Neural progenitor cell (in vitro differentiated cells): Measurements from ENCODE around the gene KNDC1.

Experiments
- EZH2phosphoT487 ChIP-seq: fragments of 200-600 bp; sonication (generic); IDR thresholded peaks from 2 replicates; pipeline ENCODE4 v1.6.1; 2017; ENCODE audit warnings: antibody characterized with exemption
- TF ChIP-seq, protein P1 (sequence below): fragments of 200-600 bp; sonication (generic); IDR thresholded peaks from 2 replicates; pipeline ENCODE4 v1.5.1; 2017; ENCODE audit warnings: antibody characterized with exemption, mild to moderate bottlenecking

DNA sequence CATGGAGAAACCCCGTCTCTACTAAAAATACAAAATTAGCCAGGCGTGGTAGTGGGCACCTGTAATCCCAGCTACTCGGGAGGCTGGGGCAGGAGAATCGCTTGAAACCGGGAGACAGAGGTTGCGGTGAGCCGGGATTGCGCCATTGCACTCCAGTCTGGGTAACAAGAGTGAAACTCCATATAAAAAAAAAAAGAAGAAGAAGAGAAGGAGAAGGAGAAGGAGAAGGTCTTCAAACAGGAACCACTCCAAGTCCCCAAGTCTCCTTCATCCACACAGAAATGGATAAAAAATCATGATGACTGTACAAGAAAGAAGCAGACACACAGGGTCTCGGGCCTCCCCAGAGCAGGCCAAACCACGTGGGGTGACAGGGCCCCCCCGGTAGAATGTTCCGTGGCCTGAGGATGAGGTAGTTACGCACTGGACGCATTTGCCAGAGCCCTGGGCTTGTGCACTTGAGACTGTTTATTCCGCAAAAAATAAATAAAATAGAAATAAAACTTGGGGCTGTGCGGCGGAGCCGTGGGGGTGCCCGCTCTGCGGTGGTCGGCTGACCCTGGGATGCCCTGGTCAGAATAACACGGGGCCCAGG lies 93.4 kb downstream of the KNDC1 start:
- TF ChIP-seq, protein P1, sequence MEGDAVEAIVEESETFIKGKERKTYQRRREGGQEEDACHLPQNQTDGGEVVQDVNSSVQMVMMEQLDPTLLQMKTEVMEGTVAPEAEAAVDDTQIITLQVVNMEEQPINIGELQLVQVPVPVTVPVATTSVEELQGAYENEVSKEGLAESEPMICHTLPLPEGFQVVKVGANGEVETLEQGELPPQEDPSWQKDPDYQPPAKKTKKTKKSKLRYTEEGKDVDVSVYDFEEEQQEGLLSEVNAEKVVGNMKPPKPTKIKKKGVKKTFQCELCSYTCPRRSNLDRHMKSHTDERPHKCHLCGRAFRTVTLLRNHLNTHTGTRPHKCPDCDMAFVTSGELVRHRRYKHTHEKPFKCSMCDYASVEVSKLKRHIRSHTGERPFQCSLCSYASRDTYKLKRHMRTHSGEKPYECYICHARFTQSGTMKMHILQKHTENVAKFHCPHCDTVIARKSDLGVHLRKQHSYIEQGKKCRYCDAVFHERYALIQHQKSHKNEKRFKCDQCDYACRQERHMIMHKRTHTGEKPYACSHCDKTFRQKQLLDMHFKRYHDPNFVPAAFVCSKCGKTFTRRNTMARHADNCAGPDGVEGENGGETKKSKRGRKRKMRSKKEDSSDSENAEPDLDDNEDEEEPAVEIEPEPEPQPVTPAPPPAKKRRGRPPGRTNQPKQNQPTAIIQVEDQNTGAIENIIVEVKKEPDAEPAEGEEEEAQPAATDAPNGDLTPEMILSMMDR: no peak
- no peak for TF ChIP-seq EZH2phosphoT487
